Left ventricle myocardium inferior (tissue), 1 donor: ENCODE measurements around the gene EFHC1. TPM values are rescaled to one million over a fixed set of nuclear protein-coding genes. Genes with fewer than 3 reads are reported as not detected.

Experiments used
- DNase-seq: peaks from one replicate; pipeline ENCODE4 v3.0.0-alpha.2; 2020
- H3K27ac ChIP-seq: fragments of 200-600 bp; replicated peaks from 2 replicates; pipeline ENCODE4 v1.8.0; 2021
- H3K27me3 ChIP-seq: fragments of 200-600 bp; 2 replicates; pipeline ENCODE4 v1.8.0; 2021; ENCODE audit warnings: low read depth
- H3K36me3 ChIP-seq: fragments of 200-600 bp; 2 replicates; pipeline ENCODE4 v1.8.0; 2021
- H3K4me1 ChIP-seq: fragments of 200-600 bp; 2 replicates; pipeline ENCODE4 v1.8.0; 2021
- H3K4me3 ChIP-seq: fragments of 200-600 bp; 2 replicates; pipeline ENCODE4 v1.8.0; 2021; ENCODE audit warnings: mild to moderate bottlenecking, moderate library complexity
- H3K9me3 ChIP-seq: fragments of 200-600 bp; replicated peaks from 2 replicates; pipeline ENCODE4 v1.8.0; 2021
- CTCF ChIP-seq: fragments of 200-600 bp; IDR thresholded peaks from 2 replicates; pipeline ENCODE4 v1.8.0; 2021; ENCODE audit warnings: antibody characterized with exemption, mild to moderate bottlenecking, borderline replicate concordance
- intact Hi-C: fragments of 100-400 bp; cut with micrococcal nuclease; formaldehyde crosslinking; loops from one replicate; pipeline ENCODE4 v1.11.0; 2022
- total RNA-seq: library from RNA; stranded (reverse); fragmentation: NEBNext Ultra II Directional; extraction: Animal tissue kit (Norgen Biotek cat#: 25700); gene quantifications from one replicate; pipeline ENCODE4 v1.2.1, GENCODE V29; 2021
- donor health status: DM: no; HTN: yes; CAD: no; lungs with severe emphysema.

The EFHC1 gene
- total RNA-seq, 1 donor from 2014 or later, result 5.7 TPM

DNA sequence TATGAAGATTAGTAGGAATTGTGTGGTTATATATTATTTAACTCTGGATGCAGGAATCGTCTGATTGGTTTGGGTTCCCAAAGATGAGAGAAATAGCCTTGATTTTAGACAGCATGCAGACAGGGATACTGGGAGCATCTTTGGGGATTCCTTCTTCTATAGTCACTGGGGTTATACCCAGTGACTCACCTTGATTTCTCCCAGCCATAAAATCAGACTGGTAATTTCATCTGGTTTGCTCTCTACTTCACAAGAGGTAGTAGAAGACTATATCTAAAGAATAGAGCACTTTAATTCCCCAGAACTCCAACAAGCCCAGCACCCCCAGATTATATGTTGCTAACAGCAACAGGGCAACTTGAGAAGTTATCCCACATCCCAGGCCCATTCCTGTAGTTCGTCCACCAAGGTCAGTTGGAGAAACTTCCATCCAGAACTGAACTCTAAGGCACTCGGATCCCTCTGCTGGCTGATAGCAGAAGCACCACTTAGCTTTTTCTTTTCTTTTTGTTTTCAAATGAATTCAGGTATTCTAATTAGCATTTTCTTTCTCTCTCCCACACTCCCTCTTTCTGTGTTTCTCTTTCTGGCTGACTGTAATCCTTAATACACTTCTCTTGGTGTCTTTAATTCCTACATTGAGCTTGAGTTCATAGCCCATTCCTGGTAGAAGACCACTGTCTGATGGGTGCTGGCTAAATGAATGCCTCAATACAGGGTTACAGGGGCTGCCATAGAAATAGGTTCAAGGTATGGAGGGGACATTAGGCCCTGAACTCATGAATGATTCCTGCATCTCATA, 20.4 kb upstream of the EFHC1 start:
- Histone ChIP-seq H3K36me3 (peaks cover 10% of the 10 kb centered on the region), H3K9me3 (no peaks in the 10 kb centered on the region), H3K4me1 (peaks cover 3% of the 10 kb centered on the region), H3K4me3 (no peak overlapping the region), H3K27ac (no peak overlapping the region), H3K27me3 (no peaks in the 10 kb centered on the region)
- intact Hi-C loops, result loop anchor here (5.0 kb wide), 1 partner anchor 112 kb away; no protein-coding TSS in a partner anchor
- DNase-seq, result no peak
- peak; percentile 83 for TF ChIP-seq CTCF

GRCh38 chr6:52400313-52401041, 19.7 kb upstream of the EFHC1 start:
- intact Hi-C loops, result loop anchor here (5.0 kb wide), 1 partner anchor 113 kb away; no protein-coding TSS in a partner anchor
- H3K27ac ChIP-seq, result no peak overlapping the region
- no peak overlapping the region for H3K4me3 ChIP-seq

GRCh38 chr6:52403086-52403485, 17.1 kb upstream of the EFHC1 start:
- DNase-seq, result no peak
- Histone ChIP-seq H3K27me3 (no peaks in the 10 kb centered on the region), H3K9me3 (no peaks in the 10 kb centered on the region), H3K4me3 (no peak overlapping the region), H3K27ac (peak overlapping the region; percentile 40), H3K36me3 (peaks cover 10% of the 10 kb centered on the region), H3K4me1 (peaks cover 3% of the 10 kb centered on the region)
- intact Hi-C loops, result loop anchor here (5.0 kb wide), 1 partner anchor 116 kb away; no protein-coding TSS in a partner anchor
- TF ChIP-seq CTCF, result no peak

More at GRCh38 chr6:52400313-52401041, 19.7 kb upstream of the EFHC1 start:
- Histone ChIP-seq H3K9me3 (no peaks in the 10 kb centered on the region), H3K36me3 (peaks cover 10% of the 10 kb centered on the region), H3K4me1 (peaks cover 3% of the 10 kb centered on the region), H3K27me3 (no peaks in the 10 kb centered on the region)
- no peak for TF ChIP-seq CTCF
- DNase-seq, result no peak

GRCh38 chr6:52403627-52404026, 16.5 kb upstream of the EFHC1 start:
- Histone ChIP-seq H3K4me1 (peaks cover 3% of the 10 kb centered on the region), H3K36me3 (peaks cover 10% of the 10 kb centered on the region), H3K27ac (peak overlapping the region; percentile 40), H3K9me3 (no peaks in the 10 kb centered on the region), H3K27me3 (no peaks in the 10 kb centered on the region), H3K4me3 (no peak overlapping the region)
- DNase-seq, result peak; percentile 36
- intact Hi-C loops, result loop anchor here (5.0 kb wide), 1 partner anchor 116 kb away; no protein-coding TSS in a partner anchor
- TF ChIP-seq CTCF, result no peak

- peaks cover 6% of the 10 kb centered on the region for H3K4me1 ChIP-seq
- TF ChIP-seq CTCF, result no peak
- no peak for DNase-seq
- H3K9me3 ChIP-seq, result no peaks in the 10 kb centered on the region
- H3K36me3 ChIP-seq, result peaks cover 10% of the 10 kb centered on the region
- H3K4me3 ChIP-seq, result no peak overlapping the region
- no peak overlapping the region for H3K27ac ChIP-seq
- intact Hi-C loops, result no loop called here
- H3K27me3 ChIP-seq, result no peaks in the 10 kb centered on the region
Observed at GRCh38 chr6:52405243-52405642, 14.9 kb upstream of the EFHC1 start.
